GM19468 (cell line): ENCODE data around the gene MYO1G.
"Not testable (repeated sequence)": the region's sequence is repeated elsewhere in the genome, so short reads cannot be mapped to it uniquely, and the experiment has no call there.

Experiments
- ATAC-seq: cut with Tn5 transposase; IDR thresholded peaks from one replicate; pipeline ENCODE4 v1.9.1; 2021; ENCODE audit warnings: mild to moderate bottlenecking, moderate library complexity, moderate number of reproducible peaks; ENCODE audit not compliant: unreplicated experiment; ENCODE audit errors: extremely low read depth

Gene MYO1G

DNA sequence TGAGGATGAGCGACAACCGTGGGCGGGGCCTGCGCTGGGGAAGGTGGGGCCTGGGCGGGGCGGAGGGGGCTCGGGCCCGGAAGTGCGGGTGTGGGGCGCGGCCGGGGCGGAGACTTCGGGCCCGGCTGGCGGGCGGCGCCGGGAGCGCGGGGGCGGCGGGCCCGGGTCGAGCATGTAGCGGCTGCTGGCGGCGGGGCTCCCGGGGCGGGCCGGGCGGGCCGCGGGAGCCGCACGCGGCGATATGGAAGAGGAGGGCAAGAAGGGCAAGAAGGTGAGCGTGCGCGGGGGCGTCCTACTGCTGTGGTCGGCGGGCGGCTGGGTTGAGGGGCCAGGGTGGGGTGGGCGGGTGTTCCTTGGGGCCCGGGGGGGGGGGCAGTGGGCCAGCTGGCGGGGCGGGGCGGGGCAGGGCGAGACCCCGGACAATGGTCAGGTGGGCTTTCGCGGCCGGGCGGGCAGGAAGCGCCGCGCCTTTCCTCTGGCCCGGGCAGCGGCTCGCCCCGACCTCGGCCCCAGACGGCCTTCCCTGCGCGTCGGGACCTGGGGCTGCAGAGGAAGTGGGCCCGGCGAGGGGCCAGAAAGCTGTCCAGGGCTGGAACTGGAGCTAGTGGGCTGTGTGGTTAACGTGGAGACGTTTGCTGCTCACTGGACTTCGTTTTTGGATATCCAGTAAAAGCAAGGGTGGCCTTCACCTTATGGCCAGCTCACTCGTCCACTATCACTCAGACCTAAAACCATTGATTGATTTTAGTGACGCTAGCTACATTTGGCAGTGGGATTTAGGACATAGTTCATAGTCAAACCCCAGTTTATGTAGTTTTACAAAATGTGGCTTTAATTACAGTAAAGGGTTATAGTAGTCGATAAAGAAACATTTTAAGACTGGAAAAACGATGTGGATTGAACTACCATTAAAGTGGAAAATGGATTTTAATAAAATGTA, 21.5 kb upstream of the MYO1G start, which contains the start of gene CCM2:
TSS of gene CCM2 (plus strand) at position 109 of the 940 bp plus-strand sequence. CDS start at position 242, 133 bp downstream.
- ATAC-seq: no peak

DNA sequence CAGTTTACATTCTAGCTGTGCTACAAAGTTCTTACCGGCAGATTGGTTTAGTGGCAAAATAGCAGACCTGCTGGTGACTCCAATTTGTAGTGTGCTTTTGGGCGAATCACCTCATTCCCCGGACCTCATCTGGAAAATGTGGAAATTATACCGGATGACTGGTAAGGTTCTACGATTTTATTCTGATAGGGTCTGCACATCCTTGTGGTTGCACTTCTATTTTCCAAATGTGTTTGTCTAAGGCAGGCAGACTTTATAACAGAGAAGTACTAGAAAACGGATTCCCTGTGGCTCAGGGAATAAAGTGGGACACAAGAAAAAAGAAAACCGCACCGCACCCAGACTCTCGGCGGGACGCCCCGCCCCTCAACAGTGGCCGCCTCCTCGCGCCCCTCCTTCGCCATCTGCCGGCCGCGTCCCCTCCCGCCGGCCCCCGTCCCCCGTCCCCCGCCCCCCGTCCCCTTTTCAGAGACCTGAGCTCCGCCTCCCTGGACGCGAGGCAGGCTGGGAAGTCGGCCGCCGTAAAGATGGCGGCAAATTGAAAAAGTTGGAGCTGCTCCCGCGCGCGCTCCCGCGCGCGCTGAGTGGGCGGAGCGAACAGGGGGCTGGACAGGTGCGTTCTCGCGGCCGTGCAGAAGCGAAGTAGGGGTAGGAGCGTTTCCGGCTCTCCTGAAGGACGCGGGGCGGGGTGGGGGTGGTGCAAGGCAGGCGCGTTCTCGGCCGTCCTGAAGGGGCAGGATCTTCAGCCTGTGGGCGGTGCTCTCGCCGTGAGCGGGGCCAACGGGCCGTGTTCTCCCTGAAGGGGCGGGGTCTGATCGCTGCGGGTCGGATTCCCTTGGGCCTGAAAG, 20.7 kb upstream of the MYO1G start:
- peak; percentile 73 for ATAC-seq

DNA sequence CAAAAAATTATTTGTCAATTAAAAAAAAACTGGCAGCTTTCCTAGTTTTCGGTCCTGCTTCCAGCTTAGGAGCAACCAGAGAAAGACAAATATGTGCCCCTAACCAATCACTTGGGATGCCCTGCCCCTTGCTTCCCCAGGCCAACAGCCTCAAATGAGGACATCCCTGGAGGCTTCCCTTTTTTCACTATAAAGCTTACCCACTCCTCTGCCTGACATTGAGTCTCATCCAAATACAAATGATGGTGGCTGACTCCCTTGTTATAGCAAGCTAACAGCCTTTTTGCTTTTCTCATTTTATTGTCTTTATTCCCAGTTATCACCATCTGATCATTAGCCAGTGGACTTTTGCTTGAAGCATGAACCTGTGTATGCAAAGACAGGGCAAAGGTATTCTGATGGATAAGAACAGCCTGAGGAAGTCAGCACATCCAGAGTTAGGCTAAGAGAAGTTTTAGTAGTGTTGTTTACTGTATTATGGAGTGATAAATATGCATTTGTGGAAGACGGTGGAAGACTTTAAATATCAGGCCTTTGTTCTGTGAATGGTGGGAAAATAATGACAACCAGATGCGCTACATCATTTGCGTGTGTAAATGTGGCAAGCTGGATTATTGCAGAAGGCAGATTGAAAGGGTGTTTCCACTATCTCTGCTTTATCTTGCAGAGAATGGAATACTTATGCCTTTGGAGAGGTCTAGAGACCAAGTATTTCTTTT, 19.5 kb upstream of the MYO1G start:
- ATAC-seq: no peak

DNA sequence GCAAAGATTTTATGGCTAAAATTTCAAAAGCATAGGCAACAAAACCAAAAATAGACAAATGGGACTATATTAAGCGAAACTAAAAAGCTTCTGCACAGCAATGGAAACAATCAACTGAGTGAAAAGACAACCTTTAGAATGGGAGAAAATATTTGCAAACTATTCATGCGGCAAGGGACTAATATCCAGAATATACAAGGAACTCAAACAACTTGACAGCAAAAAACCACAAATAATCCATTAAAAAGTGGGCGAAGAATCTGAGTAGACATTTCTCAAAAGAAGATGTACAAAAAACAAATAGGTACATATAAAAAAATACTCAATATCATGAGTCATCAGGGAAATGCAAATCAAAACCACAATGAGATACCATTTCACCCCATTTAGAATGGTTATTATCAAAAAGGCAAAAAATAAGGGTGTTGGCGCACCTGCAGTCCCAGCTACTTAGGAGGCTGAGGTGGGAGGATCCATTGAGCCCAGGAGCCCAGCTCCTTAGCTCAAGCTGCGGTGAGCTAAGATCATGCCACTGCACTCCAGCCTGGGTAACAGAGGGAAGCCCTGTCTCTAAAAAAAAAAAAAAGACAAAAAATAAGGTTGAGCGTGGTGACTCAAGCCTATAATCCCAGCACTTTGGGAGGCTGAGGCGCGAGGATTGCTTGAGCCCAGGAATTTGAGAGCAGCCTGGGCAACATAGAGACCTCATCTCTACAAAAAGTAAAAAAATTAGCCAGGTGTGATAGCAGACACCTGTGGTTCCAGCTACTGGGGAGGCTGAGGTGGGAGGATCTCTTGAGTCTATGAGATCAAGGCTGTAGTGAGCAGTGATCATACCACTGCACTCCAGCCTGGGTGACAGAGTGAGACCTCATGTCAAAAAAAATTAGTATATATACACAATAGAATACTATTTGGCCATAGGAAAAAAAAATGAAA, 17.0 kb upstream of the MYO1G start:
- no peak for ATAC-seq

DNA sequence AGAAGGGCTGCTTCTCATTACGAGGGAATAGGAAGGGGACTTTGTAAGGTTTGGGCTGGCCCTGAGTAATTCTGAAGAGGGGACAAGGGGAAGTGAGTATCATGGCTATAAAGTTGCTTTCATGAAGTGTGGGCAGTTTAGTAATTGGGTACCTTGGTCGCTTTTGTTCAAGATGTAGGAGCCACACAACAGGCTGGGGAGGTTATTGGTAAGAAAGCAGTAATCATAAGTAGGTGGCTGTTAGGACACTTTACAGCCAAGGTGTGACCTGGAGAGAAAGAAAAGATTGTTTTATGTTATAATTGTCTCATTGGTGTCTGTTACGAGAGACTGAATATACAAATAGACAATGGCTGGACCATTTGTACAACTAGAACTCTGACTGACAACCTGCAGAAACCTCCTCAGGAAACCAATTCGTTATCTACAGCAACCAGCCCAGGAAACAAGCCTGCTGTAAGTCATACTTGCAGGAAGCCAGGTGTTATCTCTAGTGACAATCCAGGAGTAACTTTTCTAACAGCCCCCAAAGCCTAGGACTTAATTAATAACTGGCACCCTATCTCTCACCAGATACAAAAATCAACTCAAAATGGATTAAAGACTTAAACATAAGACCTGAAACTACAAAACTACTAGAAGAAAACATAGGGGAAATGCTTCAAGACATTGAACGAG, 16.2 kb upstream of the MYO1G start:
- ATAC-seq: no peak

DNA sequence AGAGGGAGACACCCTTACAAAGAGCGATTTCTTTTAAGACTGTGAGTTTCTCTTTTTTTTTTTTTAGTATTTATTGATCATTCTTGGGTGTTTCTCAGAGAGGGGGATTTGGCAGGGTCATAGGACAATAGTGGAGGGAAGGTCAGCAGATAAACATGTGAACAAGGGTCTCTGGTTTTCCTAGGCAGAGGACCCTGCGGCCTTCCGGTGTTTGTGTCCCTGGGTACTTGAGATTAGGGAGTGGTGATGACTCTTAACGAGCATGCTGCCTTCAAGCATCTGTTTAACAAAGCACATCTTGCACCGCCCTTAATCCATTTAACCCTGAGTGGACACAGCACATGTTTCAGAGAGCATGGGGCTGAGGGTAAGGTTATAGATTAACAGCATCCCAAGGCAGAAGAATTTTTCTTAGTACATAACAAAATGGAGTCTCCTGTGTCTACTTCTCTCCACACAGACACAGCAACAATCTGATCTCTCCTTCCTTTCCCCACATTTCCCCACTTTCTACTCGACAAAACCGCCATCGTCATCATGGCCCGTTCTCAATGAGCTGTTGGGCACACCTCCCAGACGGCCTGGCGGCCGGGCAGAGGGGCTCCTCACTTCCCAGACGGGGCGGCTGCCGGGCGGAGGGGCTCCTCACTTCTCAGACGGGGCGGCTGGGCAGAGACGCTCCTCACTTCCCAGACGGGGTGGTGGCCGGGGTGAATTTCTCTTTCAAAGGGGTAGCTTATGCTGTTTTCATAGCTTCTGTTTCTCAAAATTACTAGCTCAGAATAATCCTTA, 13.4 kb upstream of the MYO1G start:
- not testable (repeated sequence) for ATAC-seq

DNA sequence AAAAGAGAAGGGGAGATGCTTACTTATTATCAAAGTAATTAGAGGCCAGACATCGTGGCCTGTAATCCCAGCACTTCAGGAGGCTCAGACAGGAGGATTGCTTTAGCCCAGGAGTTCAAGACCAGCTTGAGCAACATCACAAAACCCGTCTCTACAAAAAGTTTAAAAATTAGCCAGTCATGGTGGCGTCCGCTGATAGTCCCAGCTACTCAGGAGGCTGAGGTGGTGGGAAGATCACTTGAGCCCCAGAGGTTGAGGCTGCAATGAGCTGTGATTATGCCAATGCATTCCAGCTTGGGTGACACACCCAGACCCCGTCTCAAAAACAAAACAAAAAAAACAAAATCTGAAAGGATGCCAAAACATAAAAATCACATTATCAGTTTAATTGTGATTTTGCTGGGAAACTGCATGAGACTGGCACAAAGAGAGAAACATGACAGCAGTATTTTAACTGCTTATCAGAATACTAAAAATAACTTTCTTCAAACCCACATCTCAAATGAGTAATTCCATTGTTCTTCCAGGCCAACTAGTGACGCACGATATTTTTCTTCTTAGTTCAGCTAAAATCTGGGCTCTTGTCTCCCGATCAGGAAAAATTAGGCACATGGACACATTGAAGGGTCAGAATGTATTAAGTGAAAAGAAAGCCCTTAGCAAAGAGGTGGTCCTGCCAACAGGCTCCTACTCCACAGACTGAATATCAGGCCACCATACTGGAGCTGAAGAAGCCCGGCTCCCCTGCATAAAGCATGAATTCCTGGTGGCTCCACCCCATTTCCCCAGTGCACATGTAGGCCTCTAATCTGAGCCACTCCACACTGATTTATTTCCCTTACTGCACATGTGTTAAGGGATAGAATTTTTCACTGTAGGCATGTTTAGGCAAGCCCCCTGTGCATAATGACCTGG, 11.6 kb upstream of the MYO1G start:
- ATAC-seq: no peak

DNA sequence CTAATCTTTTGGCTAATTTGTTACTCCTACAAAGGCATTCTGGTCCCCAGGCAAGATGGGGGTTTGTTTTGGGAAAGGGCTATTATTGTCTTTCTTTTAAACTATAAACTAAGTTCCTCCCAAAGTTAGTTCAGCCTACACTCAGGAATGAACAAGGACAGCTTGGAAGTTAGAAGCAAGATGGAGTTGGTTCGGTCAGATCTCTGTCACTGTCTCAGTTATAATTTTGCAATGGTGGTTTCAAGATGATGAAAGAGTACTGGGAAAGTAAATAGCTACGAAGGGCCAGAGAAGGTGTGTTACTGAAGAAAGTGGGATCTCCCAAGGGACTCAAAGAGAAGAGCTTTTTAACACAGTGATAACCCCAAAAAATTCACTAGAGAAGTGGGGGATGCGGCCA, 10.3 kb upstream of the MYO1G start:
- ATAC-seq: no peak

DNA sequence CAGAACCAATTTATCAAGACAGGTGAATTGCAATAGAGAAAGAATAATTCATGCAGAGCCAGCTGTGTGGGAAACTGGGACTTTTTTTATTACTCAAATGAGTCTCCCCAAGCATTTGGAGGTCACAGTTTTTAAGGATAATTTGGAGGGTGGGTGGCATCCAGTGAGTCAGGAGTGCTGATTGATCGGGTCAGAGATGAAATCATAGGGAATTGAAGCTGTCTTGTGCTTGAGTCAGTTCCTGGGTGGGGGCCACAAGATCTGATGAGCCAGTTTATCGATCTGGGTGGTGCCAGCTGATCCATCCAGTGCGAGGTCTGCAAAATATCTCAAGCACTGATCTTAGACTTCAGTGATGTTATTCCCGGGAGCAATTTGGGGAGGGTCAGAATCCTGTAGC, 9.9 kb upstream of the MYO1G start:
- ATAC-seq: no peak

DNA sequence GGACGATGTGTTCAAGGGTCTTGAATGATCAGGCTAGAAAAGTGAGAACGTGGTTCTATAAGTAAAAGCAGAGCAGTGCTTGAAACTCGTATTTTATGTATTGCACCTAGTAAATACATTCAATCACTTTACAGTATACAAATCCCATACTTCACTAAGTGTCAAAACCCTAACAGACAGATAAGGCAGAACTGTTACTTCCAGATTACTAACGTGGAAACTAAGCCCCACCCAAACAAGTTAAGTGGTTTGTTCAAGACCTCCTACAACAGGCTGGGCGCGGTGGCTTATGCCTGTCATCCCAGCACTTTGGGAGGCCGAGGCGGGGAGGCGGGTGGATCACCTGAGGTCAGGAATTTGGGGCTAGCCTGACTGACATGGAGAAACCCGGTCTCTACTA, 9.2 kb upstream of the MYO1G start:
- ATAC-seq: no peak

DNA sequence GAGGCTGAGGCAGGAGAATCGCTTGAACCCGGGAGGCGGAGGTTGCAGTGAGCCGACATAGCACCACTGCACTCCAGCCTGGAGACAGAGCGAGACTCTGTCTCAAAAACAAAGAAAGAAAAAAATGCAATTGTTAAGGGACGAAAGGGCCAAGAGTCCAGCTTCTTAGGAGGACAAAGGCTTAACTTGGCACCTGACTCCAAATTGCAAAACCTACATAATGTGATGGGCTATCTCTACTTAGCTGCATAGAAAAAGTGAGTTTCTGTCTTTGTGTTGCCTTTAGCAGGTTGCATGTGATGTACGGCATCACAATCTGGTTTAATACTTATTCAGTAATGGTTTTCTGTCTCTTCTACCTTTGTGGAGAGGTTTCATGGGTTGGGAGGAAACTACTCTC, 8.6 kb upstream of the MYO1G start:
- no peak for ATAC-seq

DNA sequence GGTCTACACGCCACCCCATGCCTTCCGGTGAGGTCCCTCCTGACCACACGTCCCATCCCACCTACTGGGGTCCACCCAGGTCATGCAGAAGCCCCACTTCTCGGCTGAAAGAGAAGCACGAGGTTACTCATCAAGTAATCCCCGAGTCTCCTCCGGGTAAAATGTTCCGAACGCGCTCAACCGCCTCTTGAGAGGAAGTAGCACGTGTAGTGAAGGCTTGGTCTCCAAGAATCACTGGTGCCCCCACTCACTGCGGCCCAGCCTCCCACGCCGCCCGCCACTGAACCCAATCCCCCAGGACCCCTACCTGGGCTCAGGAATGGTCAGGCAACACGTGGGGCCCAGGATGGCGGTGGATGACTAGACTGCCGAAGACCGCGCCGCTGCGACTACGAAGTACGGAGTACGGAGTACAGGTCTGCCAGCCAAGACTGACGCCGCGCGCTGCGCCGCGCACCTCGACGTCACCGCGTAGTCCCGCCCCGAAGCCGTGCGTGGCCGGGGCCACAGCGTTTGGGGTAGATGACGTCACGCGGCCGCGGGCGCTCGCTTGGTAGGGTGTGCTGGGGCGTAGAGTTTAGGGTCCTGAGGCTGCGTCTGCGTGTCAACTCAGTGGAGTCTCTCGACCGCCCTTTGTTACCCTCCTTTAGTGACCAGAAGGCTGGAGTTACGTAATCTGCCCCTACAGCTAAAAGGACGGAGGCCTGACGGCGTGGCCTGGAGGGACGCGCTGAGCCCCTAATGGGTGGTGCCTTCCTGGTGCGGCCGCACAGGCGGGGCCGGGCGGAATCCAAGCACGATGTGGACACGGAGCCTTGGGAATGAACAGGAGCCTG, 7.6 kb upstream of the MYO1G start:
- ATAC-seq: peak; percentile 92

DNA sequence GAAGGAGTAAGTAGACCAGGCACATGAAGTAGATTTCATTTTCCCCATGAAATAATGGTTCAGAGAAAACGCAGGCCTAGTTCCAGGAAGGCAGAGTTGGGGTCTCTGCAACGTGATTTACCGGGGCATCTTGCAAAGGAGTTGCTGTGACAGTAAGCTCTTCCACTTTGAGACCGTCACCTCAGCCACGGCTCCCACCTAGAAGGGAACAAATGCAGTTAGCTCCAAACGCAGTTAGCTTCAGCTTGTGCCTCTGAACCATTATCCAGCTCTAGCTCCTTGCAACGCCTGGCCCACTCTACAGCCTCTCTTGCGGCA, 7.0 kb upstream of the MYO1G start:
- no peak for ATAC-seq

DNA sequence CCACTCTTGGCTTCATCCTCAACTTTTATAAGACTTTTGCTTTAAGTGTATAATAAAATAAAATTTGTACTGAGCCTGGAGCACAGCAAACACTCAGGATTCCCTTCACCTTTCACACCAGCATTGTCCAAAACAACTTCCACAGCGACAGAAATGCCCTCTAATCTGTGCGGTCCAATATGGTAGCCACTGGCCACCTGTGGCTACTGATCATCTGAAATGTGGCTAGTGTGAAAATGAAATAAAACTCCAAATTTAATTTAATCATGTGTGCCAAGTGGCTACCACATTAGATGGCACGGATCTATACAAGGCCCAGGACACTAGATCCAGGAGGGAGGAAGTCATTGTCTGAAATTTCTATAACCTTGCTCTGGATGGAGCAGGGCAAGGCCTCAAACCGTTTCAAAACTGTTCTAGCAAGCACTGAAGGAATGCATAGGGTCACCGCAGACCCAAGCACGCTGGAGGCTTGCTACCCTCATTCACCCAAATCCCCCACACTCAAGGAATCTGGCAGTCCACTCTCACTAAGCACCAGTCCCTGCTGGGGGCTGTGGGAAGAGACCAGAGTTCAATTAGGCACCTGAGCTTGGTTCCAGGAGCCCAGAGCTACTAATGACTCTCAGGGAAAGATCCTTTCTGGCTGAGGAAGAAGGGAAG, 6.3 kb upstream of the MYO1G start:
- no peak for ATAC-seq

DNA sequence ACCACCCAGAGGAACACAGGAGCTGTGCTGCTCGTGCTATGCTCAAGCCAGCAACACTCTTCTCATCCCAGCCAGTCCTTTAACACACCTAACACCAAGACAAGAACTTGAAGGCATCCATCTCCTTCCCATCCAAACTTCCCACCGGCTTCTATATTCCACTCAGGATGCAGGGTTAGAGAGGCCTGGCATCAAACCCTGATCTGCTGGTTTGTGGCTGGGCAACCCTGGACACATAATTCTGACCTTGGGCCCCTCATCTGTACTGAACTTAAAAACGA, 5.6 kb upstream of the MYO1G start:
- ATAC-seq: no peak
